HEK293 (cell line): ENCODE results near the gene FUT8.

Source experiments
- CTCF ChIA-PET: fragments of 350-600 bp; formaldehyde crosslinking; extraction: SDS; loops from one replicate; lab custom pipeline; 2021; ENCODE audit warnings: antibody characterized with exemption; lab: Yijun Ruan, JAX
- POLR2A ChIA-PET: fragments of 300-600 bp; formaldehyde crosslinking; extraction: SDS; loops from one replicate; lab custom pipeline; 2020; ENCODE audit warnings: antibody characterized with exemption, inconsistent platforms; lab: Yijun Ruan, JAX
- H3K27ac ChIP-seq: fragments of 200-500 bp; sonication (Bioruptor generic); 2 replicates; pipeline ENCODE4 v1.5.1; 2014; ENCODE audit warnings: low read depth, low read length, control low read depth, inconsistent platforms; ENCODE audit errors: extremely low read depth
- H3K36me3 ChIP-seq, 2 experiments: fragments of 200-500 bp in 1 of 2; sonication (Bioruptor generic) in 1 of 2; 1 replicate in 1 of 2; 2 replicates in 1 of 2; pipeline ENCODE4 v1.5.1; 2014 to 2017; ENCODE audit warnings: inconsistent platforms in 2 of 2, low read length in 2 of 2; ENCODE audit not compliant: control insufficient read depth in 2 of 2, insufficient read depth in 1 of 2
- H3K4me1 ChIP-seq: fragments of 200-500 bp; sonication (Bioruptor generic); 2 replicates; pipeline ENCODE4 v1.5.1; 2014; ENCODE audit warnings: mild to moderate bottlenecking, low read length, inconsistent platforms; ENCODE audit not compliant: control insufficient read depth, insufficient read depth
- H3K4me3 ChIP-seq: 2 replicates; pipeline ENCODE4 v1.5.1; 2011; ENCODE audit warnings: low read depth, mild to moderate bottlenecking, control low read depth, low read length, moderate library complexity
- H3K9me3 ChIP-seq: fragments of 200-500 bp; sonication (Bioruptor generic); 2 replicates; pipeline ENCODE4 v1.5.1; 2014; ENCODE audit warnings: low read depth, low read length, inconsistent platforms; ENCODE audit not compliant: control insufficient read depth, insufficient read depth
- GLI2 ChIP-seq: fragments of 450-650 bp; formaldehyde crosslinking; IDR thresholded peaks from 2 replicates; pipeline ENCODE4; 2017; ENCODE audit warnings: missing biosample characterization, missing genetic modification characterization, low read depth, borderline replicate concordance
- HOXA7 ChIP-seq: sonication (generic); formaldehyde crosslinking; IDR thresholded peaks from 2 replicates; pipeline ENCODE4 v1.8.1; 2022; ENCODE audit warnings: missing genetic modification reagents, borderline replicate concordance
- REPIN1 ChIP-seq: fragments of 450-650 bp; formaldehyde crosslinking; IDR thresholded peaks from 2 replicates; pipeline ENCODE4 v1.5.1; 2017; ENCODE audit warnings: missing biosample characterization, missing genetic modification characterization, low read depth
- ZBTB20 ChIP-seq: fragments of 450-650 bp; formaldehyde crosslinking; IDR thresholded peaks from 2 replicates; pipeline ENCODE4 v1.5.1; 2016; ENCODE audit warnings: missing biosample characterization, missing genetic modification characterization
- ZBTB7A ChIP-seq: fragments of 450-650 bp; formaldehyde crosslinking; IDR thresholded peaks from 2 replicates; pipeline ENCODE4 v1.5.1; 2016; ENCODE audit warnings: low read depth, missing biosample characterization, missing genetic modification characterization
- ZFP37 ChIP-seq: fragments of 450-650 bp; formaldehyde crosslinking; IDR thresholded peaks from 2 replicates; pipeline ENCODE4 v1.5.1; 2016; ENCODE audit warnings: missing biosample characterization, missing genetic modification characterization
- ZNF140 ChIP-seq: fragments of 450-650 bp; formaldehyde crosslinking; IDR thresholded peaks from 2 replicates; pipeline ENCODE4 v1.5.1; 2016; ENCODE audit warnings: missing biosample characterization, missing genetic modification characterization
- ZNF221 ChIP-seq: fragments of 450-650 bp; formaldehyde crosslinking; IDR thresholded peaks from 2 replicates; pipeline ENCODE4 v1.5.1; 2017; ENCODE audit warnings: missing biosample characterization, missing genetic modification characterization, borderline replicate concordance
- ZNF426 ChIP-seq: fragments of 450-650 bp; formaldehyde crosslinking; IDR thresholded peaks from 2 replicates; pipeline ENCODE4 v1.5.1; 2017; ENCODE audit warnings: missing biosample characterization, missing genetic modification characterization, mild to moderate bottlenecking, inconsistent platforms, moderate library complexity
- ZNF555 ChIP-seq: fragments of 450-650 bp; formaldehyde crosslinking; conservative IDR thresholded peaks from 2 replicates; pipeline ENCODE4 v1.5.1; 2017; ENCODE audit warnings: missing biosample characterization, mild to moderate bottlenecking, missing genetic modification characterization, inconsistent platforms
- ZNF596 ChIP-seq: fragments of 450-650 bp; IDR thresholded peaks from 2 replicates; pipeline ENCODE4 v1.5.0; 2018; ENCODE audit warnings: missing biosample characterization, mild to moderate bottlenecking, missing genetic modification characterization, moderate library complexity
- ZNF623 ChIP-seq: fragments of 450-650 bp; formaldehyde crosslinking; IDR thresholded peaks from 2 replicates; pipeline ENCODE4 v1.5.1; 2016; ENCODE audit warnings: missing biosample characterization, missing genetic modification characterization
- ZNF626 ChIP-seq: fragments of 450-650 bp; sonication (Bioruptor Pico); formaldehyde crosslinking; IDR thresholded peaks from 2 replicates; pipeline ENCODE4 v1.5.1; 2018; ENCODE audit warnings: missing biosample characterization, missing genetic modification characterization, inconsistent platforms
- ZNF701 ChIP-seq: fragments of 450-650 bp; formaldehyde crosslinking; IDR thresholded peaks from 2 replicates; pipeline ENCODE4 v1.5.1; 2016; ENCODE audit warnings: missing biosample characterization, missing genetic modification characterization
- ZNF777 ChIP-seq: fragments of 450-650 bp; formaldehyde crosslinking; IDR thresholded peaks from 2 replicates; pipeline ENCODE4 v1.5.1; 2017; ENCODE audit warnings: missing biosample characterization, missing genetic modification characterization, borderline replicate concordance
- TF ChIP-seq, protein P1 (sequence below): fragments of 450-650 bp; formaldehyde crosslinking; IDR thresholded peaks from 2 replicates; pipeline ENCODE4 v1.5.1; 2016; ENCODE audit warnings: missing biosample characterization, missing genetic modification characterization, borderline replicate concordance
- TF ChIP-seq, protein P2 (sequence below): IDR thresholded peaks from 2 replicates; pipeline ENCODE4 v1.6.1; 2011; ENCODE audit warnings: mild to moderate bottlenecking, low read depth, low read length, borderline replicate concordance
- TF ChIP-seq, protein P3 (sequence below): fragments of 450-650 bp; formaldehyde crosslinking; IDR thresholded peaks from 2 replicates; pipeline ENCODE4 v1.5.1; 2016; ENCODE audit warnings: missing biosample characterization, missing genetic modification characterization, borderline replicate concordance

Gene FUT8

DNA sequence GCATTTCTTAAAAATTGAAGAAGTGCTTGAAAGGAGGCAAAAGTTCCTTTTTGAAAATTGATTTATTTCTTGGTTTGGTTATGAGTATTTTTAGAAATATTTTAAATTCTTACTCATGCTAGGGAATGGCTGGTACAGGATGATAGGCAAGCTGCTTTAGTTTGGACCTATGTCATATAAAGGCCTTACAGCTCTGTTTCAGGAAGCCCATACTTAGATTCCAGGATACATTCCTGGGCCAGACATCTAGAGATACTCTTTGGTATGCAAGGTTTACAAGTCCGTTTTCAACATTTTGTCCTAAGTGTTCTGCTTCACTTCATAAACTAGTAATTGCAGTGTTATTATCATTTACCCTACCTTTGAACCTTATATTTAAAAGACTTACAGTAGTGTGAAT lies 186.8 kb downstream of the FUT8 start:
- Histone ChIP-seq H3K27ac (no peak overlapping the region), H3K9me3 (no peaks in the 10 kb centered on the region), H3K4me1 (no peaks in the 10 kb centered on the region), H3K4me3 (no peak overlapping the region), H3K36me3 (no peaks in the 10 kb centered on the region)
- POLR2A ChIA-PET = no interaction called here
- TF ChIP-seq REPIN1 (tag by site-specific recombination) (no peak), ZNF140 (tag by site-specific recombination) (no peak), ZNF221 (tag by site-specific recombination) (no peak), ZBTB7A (tag by site-specific recombination) (no peak), ZNF701 (tag by site-specific recombination) (no peak), ZNF426 (tag by site-specific recombination) (no peak), HOXA7 (CRISPR knock-in tag) (no peak), ZBTB20 (tag by site-specific recombination) (no peak), ZNF596 (tag by site-specific recombination) (no peak), ZNF623 (no peak), ZNF555 (tag by site-specific recombination) (no peak), ZNF626 (tag by site-specific recombination) (no peak)
- TF ChIP-seq, protein P1, sequence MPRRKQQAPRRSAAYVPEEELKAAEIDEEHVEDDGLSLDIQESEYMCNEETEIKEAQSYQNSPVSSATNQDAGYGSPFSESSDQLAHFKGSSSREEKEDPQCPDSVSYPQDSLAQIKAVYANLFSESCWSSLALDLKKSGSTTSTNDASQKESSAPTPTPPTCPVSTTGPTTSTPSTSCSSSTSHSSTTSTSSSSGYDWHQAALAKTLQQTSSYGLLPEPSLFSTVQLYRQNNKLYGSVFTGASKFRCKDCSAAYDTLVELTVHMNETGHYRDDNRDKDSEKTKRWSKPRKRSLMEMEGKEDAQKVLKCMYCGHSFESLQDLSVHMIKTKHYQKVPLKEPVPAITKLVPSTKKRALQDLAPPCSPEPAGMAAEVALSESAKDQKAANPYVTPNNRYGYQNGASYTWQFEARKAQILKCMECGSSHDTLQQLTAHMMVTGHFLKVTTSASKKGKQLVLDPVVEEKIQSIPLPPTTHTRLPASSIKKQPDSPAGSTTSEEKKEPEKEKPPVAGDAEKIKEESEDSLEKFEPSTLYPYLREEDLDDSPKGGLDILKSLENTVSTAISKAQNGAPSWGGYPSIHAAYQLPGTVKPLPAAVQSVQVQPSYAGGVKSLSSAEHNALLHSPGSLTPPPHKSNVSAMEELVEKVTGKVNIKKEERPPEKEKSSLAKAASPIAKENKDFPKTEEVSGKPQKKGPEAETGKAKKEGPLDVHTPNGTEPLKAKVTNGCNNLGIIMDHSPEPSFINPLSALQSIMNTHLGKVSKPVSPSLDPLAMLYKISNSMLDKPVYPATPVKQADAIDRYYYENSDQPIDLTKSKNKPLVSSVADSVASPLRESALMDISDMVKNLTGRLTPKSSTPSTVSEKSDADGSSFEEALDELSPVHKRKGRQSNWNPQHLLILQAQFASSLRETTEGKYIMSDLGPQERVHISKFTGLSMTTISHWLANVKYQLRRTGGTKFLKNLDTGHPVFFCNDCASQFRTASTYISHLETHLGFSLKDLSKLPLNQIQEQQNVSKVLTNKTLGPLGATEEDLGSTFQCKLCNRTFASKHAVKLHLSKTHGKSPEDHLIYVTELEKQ (tag by site-specific recombination) = no peak
- TF ChIP-seq, protein P2, sequence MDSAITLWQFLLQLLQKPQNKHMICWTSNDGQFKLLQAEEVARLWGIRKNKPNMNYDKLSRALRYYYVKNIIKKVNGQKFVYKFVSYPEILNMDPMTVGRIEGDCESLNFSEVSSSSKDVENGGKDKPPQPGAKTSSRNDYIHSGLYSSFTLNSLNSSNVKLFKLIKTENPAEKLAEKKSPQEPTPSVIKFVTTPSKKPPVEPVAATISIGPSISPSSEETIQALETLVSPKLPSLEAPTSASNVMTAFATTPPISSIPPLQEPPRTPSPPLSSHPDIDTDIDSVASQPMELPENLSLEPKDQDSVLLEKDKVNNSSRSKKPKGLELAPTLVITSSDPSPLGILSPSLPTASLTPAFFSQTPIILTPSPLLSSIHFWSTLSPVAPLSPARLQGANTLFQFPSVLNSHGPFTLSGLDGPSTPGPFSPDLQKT = no peak
- CTCF ChIA-PET = no interaction called here

DNA sequence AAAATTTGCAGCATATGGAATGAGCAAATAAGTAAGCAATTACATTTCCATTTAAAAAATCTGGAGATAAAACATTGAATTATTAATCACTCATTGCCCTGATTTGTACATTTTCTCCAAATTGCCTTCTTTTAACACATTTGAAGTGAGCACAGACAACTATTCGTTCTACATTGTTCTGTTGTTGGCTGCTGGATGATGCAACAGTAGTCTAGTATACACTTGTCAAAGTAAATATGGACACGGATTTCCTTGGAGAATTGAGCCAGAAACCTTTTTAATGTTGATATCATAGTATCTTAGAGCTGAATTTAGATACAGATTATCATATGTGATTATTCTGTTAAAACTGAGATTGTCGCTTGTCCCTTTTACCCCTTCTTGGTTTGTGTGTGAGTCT lies 188.2 kb downstream of the FUT8 start:
- Histone ChIP-seq H3K4me1 (no peaks in the 10 kb centered on the region), H3K9me3 (no peaks in the 10 kb centered on the region), H3K4me3 (no peak overlapping the region), H3K36me3 (no peaks in the 10 kb centered on the region), H3K27ac (no peak overlapping the region)
- CTCF ChIA-PET = no interaction called here
- POLR2A ChIA-PET = no interaction called here
- TF ChIP-seq ZNF777 (tag by site-specific recombination) = no peak
- TF ChIP-seq, protein P3, sequence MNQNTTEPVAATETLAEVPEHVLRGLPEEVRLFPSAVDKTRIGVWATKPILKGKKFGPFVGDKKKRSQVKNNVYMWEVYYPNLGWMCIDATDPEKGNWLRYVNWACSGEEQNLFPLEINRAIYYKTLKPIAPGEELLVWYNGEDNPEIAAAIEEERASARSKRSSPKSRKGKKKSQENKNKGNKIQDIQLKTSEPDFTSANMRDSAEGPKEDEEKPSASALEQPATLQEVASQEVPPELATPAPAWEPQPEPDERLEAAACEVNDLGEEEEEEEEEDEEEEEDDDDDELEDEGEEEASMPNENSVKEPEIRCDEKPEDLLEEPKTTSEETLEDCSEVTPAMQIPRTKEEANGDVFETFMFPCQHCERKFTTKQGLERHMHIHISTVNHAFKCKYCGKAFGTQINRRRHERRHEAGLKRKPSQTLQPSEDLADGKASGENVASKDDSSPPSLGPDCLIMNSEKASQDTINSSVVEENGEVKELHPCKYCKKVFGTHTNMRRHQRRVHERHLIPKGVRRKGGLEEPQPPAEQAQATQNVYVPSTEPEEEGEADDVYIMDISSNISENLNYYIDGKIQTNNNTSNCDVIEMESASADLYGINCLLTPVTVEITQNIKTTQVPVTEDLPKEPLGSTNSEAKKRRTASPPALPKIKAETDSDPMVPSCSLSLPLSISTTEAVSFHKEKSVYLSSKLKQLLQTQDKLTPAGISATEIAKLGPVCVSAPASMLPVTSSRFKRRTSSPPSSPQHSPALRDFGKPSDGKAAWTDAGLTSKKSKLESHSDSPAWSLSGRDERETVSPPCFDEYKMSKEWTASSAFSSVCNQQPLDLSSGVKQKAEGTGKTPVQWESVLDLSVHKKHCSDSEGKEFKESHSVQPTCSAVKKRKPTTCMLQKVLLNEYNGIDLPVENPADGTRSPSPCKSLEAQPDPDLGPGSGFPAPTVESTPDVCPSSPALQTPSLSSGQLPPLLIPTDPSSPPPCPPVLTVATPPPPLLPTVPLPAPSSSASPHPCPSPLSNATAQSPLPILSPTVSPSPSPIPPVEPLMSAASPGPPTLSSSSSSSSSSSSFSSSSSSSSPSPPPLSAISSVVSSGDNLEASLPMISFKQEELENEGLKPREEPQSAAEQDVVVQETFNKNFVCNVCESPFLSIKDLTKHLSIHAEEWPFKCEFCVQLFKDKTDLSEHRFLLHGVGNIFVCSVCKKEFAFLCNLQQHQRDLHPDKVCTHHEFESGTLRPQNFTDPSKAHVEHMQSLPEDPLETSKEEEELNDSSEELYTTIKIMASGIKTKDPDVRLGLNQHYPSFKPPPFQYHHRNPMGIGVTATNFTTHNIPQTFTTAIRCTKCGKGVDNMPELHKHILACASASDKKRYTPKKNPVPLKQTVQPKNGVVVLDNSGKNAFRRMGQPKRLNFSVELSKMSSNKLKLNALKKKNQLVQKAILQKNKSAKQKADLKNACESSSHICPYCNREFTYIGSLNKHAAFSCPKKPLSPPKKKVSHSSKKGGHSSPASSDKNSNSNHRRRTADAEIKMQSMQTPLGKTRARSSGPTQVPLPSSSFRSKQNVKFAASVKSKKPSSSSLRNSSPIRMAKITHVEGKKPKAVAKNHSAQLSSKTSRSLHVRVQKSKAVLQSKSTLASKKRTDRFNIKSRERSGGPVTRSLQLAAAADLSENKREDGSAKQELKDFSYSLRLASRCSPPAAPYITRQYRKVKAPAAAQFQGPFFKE = no peak
- TF ChIP-seq ZFP37 (tag by site-specific recombination) = no peak
- TF ChIP-seq GLI2 (tag by site-specific recombination) = no peak
